ENCODE measurements around the gene ERVK3-1.

- TF ChIP-seq, protein P1, sequence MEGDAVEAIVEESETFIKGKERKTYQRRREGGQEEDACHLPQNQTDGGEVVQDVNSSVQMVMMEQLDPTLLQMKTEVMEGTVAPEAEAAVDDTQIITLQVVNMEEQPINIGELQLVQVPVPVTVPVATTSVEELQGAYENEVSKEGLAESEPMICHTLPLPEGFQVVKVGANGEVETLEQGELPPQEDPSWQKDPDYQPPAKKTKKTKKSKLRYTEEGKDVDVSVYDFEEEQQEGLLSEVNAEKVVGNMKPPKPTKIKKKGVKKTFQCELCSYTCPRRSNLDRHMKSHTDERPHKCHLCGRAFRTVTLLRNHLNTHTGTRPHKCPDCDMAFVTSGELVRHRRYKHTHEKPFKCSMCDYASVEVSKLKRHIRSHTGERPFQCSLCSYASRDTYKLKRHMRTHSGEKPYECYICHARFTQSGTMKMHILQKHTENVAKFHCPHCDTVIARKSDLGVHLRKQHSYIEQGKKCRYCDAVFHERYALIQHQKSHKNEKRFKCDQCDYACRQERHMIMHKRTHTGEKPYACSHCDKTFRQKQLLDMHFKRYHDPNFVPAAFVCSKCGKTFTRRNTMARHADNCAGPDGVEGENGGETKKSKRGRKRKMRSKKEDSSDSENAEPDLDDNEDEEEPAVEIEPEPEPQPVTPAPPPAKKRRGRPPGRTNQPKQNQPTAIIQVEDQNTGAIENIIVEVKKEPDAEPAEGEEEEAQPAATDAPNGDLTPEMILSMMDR (IDR thresholded peaks at IDR 0.05): no peak
- TF ChIP-seq POLR2A (IDR thresholded peaks at IDR 0.05): no peak
Measured at GRCh38 chr19:58357481-58358145, 52.4 kb downstream of the ERVK3-1 start.

Data from prostate gland (tissue), 2 donors.